ENCODE data around the gene LCOR.

Gene LCOR

GRCh38 chr10:96831867-96832720 is at the start of gene LCOR:
Gene LCOR (plus strand): TSS chr10:96832298. CDS start chr10:96949058, 116,760 bp downstream.
- peak; percentile 14; the same call in 1 of the 2 replicates for TF ChIP-seq CTCF (conservative IDR thresholded peaks at IDR 0.05)
- H3K27ac ChIP-seq: peak within 1 kb of the TSS; percentile 92

- TF ChIP-seq CTCF (conservative IDR thresholded peaks at IDR 0.05): no peak
Observed at GRCh38 chr10:96784253-96784652, 47.8 kb upstream of the LCOR start.

GRCh38 chr10:96789571-96790108 is 42.5 kb upstream of the LCOR start:
- TF ChIP-seq CTCF (conservative IDR thresholded peaks at IDR 0.05): peak; percentile 85

More at GRCh38 chr10:96784253-96784652, 47.8 kb upstream of the LCOR start:
- H3K27ac ChIP-seq: no peak overlapping the region

GRCh38 chr10:96791902-96792301 is 40.2 kb upstream of the LCOR start:
- H3K27ac ChIP-seq: no peak overlapping the region
- TF ChIP-seq CTCF (conservative IDR thresholded peaks at IDR 0.05): no peak

More at GRCh38 chr10:96789571-96790108, 42.5 kb upstream of the LCOR start:
- no peak overlapping the region for H3K27ac ChIP-seq

- H3K27ac ChIP-seq: no peak overlapping the region
- TF ChIP-seq CTCF (conservative IDR thresholded peaks at IDR 0.05): no peak
Observed at GRCh38 chr10:96794836-96795733, 37.0 kb upstream of the LCOR start.

- H3K27ac ChIP-seq: no peak overlapping the region
- TF ChIP-seq CTCF (conservative IDR thresholded peaks at IDR 0.05): no peak
Observed at GRCh38 chr10:96797485-96797884, 34.6 kb upstream of the LCOR start.

GRCh38 chr10:96803288-96803664 is 28.8 kb upstream of the LCOR start:
- TF ChIP-seq CTCF (conservative IDR thresholded peaks at IDR 0.05): no peak
- no peak overlapping the region for H3K27ac ChIP-seq
